HepG2 (cell line): ENCODE measurements around the gene VPREB3. TPM values are rescaled to one million over a fixed set of nuclear protein-coding genes. Genes with fewer than 3 reads are reported as not detected.

Experiments used
- ELF1 ChIP-seq: sonication (generic); formaldehyde crosslinking; IDR thresholded peaks from 2 replicates; pipeline ENCODE4 v1.4.0; 2020; ENCODE audit warnings: missing genetic modification reagents
- HNRNPL ChIP-seq: fragments of 200-400 bp; formaldehyde crosslinking; IDR thresholded peaks from 2 replicates; pipeline ENCODE4 v1.6.1; 2017; ENCODE audit warnings: mild to moderate bottlenecking, low read depth, low read length
- KAT2B ChIP-seq: fragments of 150-350 bp; IDR thresholded peaks from 2 replicates; pipeline ENCODE4 v1.6.1; 2014; ENCODE audit warnings: low read depth, low read length, borderline replicate concordance
- KDM2A ChIP-seq: sonication (generic); formaldehyde crosslinking; IDR thresholded peaks from 2 replicates; pipeline ENCODE4 v1.4.0; 2020; ENCODE audit warnings: low read depth, missing genetic modification reagents, borderline replicate concordance
- MXD3 ChIP-seq: IDR thresholded peaks from 2 replicates; pipeline ENCODE4 v1.6.1; 2016; ENCODE audit warnings: mild to moderate bottlenecking, missing biosample characterization, missing genetic modification reagents
- NR2C2 ChIP-seq: sonication (generic); formaldehyde crosslinking; IDR thresholded peaks from 2 replicates; pipeline ENCODE4 v1.4.0; 2020; ENCODE audit warnings: missing genetic modification reagents, mild to moderate bottlenecking, moderate library complexity, borderline replicate concordance
- PPARG ChIP-seq: conservative IDR thresholded peaks from 2 replicates; pipeline ENCODE4 v1.6.1; 2016; ENCODE audit warnings: missing biosample characterization, missing genetic modification reagents
- RARA ChIP-seq: IDR thresholded peaks from 2 replicates; pipeline ENCODE4 v1.6.1; 2016; ENCODE audit warnings: missing genetic modification reagents, missing compliant biosample characterization
- SMARCE1 ChIP-seq: fragments of 450-650 bp; IDR thresholded peaks from 2 replicates; pipeline ENCODE4 v1.6.1; 2017; ENCODE audit warnings: borderline replicate concordance
- YEATS2 ChIP-seq: sonication (generic); formaldehyde crosslinking; IDR thresholded peaks from 2 replicates; pipeline ENCODE4 v1.4.0; 2020; ENCODE audit warnings: missing genetic modification reagents, borderline replicate concordance
- ZBTB4 ChIP-seq: sonication (generic); formaldehyde crosslinking; IDR thresholded peaks from 2 replicates; pipeline ENCODE4 v1.4.0; 2020; ENCODE audit warnings: missing genetic modification reagents, mild to moderate bottlenecking, borderline replicate concordance
- ZMYM4 ChIP-seq: sonication (generic); formaldehyde crosslinking; IDR thresholded peaks from 2 replicates; pipeline ENCODE4 v1.8.1; 2023; ENCODE audit warnings: mild to moderate bottlenecking, missing genetic modification reagents
- ZNF30 ChIP-seq: sonication (generic); formaldehyde crosslinking; IDR thresholded peaks from 2 replicates; pipeline ENCODE4 v1.5.0; 2020; ENCODE audit warnings: mild to moderate bottlenecking, missing genetic modification reagents
- ZNF512 ChIP-seq: sonication (generic); formaldehyde crosslinking; IDR thresholded peaks from 2 replicates; pipeline ENCODE4 v1.4.0; 2020; ENCODE audit warnings: mild to moderate bottlenecking, missing genetic modification reagents
- ZNF687 ChIP-seq: sonication (generic); formaldehyde crosslinking; IDR thresholded peaks from 2 replicates; pipeline ENCODE4 v1.5.1; 2020; ENCODE audit warnings: mild to moderate bottlenecking, missing genetic modification reagents, moderate library complexity
- ZNF878 ChIP-seq: sonication (generic); formaldehyde crosslinking; IDR thresholded peaks from 2 replicates; pipeline ENCODE4 v1.8.1; 2023; ENCODE audit warnings: mild to moderate bottlenecking, missing genetic modification reagents, moderate library complexity
- polyA plus RNA-seq, 8 experiments: library from polyadenylated mRNA; depleted of rRNA in 3 of 8; stranded (reverse) in 7 of 8; unstranded in 1 of 8; fragments of >200 nt; fragmentation: Illumina TruSeq in 4 of 8; extraction: Trizol in 4 of 8; gene quantifications; 2 replicates each; pipeline versions ENCODE4 v1.2.1 to v1.2.3, GENCODE V29; 2011 to 2016; ENCODE audit warnings: low read depth in 4 of 8, missing spikeins in 1 of 8, mixed read lengths in 1 of 8; ENCODE audit not compliant: insufficient read depth in 1 of 8
- total RNA-seq, 5 experiments: library from RNA; depleted of rRNA; stranded (reverse); fragments of >200 nt; fragmentation: Illumina TruSeq; extraction: Trizol; gene quantifications; 2 replicates each; pipeline ENCODE4 v1.2.3, GENCODE V29; 2016; ENCODE audit warnings: low read depth in 1 of 5

The VPREB3 gene
- total and polyA plus RNA-seq, 2 of the 13 experiments (the other 11 are each of a cell fraction or from before 2014, with no cell fraction given): 0.22 TPM; not detected in 1

- peak; percentile 95 for TF ChIP-seq HNRNPL
- TF ChIP-seq KAT2B: no peak
- no peak for TF ChIP-seq YEATS2 (CRISPR knock-in tag)
- 0 out of 2 replicates have a peak, but pooled peaks have one; percentile 70 for TF ChIP-seq ZNF30 (CRISPR knock-in tag)
- TF ChIP-seq ZBTB4 (CRISPR knock-in tag): no peak
- TF ChIP-seq ZMYM4 (CRISPR knock-in tag): peak; percentile 74
- 0 out of 2 replicates have a peak, but pooled peaks have one; percentile 23 for TF ChIP-seq PPARG
- TF ChIP-seq ZNF687 (CRISPR knock-in tag): peak; percentile 95
- peak; percentile 41; the same call in 1 of the 2 replicates for TF ChIP-seq NR2C2
- TF ChIP-seq ELF1 (CRISPR knock-in tag): peak; percentile 47; the same call in 1 of the 2 replicates
- no peak; the same call in 1 of the 2 replicates for TF ChIP-seq MXD3
- TF ChIP-seq SMARCE1: no peak
- peak; percentile 46 for TF ChIP-seq KDM2A (CRISPR knock-in tag)
- no peak; the same call in none of the 2 replicates for TF ChIP-seq RARA (CRISPR knock-in tag)
- no peak for TF ChIP-seq ZNF512 (CRISPR knock-in tag)
- 0 out of 2 replicates have a peak, but pooled peaks have one; percentile 14 for TF ChIP-seq ZNF878 (CRISPR knock-in tag)
Measured at GRCh38 chr22:23767673-23768548, 13.7 kb upstream of the VPREB3 start, which contains the start of gene CHCHD10 (continued).
